ENCODE data around the gene CACFD1.

- TF ChIP-seq TAF1 (IDR thresholded peaks at IDR 0.05; ENCODE audit: borderline replicate concordance, insufficient read depth, low read length) (no peak), POLR2AphosphoS5 (IDR thresholded peaks at IDR 0.05; ENCODE audit: low read depth, low read length) (no peak), SIN3A (IDR thresholded peaks at IDR 0.05; ENCODE audit: borderline replicate concordance, insufficient read depth, low read length) (no peak), REST (IDR thresholded peaks at IDR 0.05; ENCODE audit: insufficient read depth in 1 of 2, low read depth in 2 of 2, low read length in 2 of 2) (no peak)
Observed at GRCh38 chr9:133429214-133429613, 30.6 kb upstream of the CACFD1 start.
